ENCODE measurements around the gene ZNF169.
"Not testable (repeated sequence)": the region's sequence is repeated elsewhere in the genome, so short reads cannot be mapped to it uniquely, and the experiment has no call there.

ZNF169 gene

GRCh38 chr9:94269264-94269663 lies 10.2 kb downstream of the ZNF169 start:
- Mint-ChIP-seq H3K36me3 (peaks cover 18% of the 10 kb centered on the region), H3K4me1 (ENCODE audit: low read depth) (peaks cover 25% of the 10 kb centered on the region), H3K27ac (no peak overlapping the region)

GRCh38 chr9:94270009-94270408 lies 10.9 kb downstream of the ZNF169 start:
- Mint-ChIP-seq H3K27ac (no peak overlapping the region), H3K9me3 (ENCODE audit: low read depth) (peaks cover 4% of the 10 kb centered on the region), H3K27me3 (no peaks in the 10 kb centered on the region), H3K4me1 (ENCODE audit: low read depth) (peaks cover 30% of the 10 kb centered on the region), H3K36me3 (peaks cover 21% of the 10 kb centered on the region), H3K4me3 (no peak overlapping the region)

More at GRCh38 chr9:94269264-94269663, 10.2 kb downstream of the ZNF169 start:
- H3K9me3 Mint-ChIP-seq (ENCODE audit: low read depth) = peaks cover 4% of the 10 kb centered on the region
- H3K27me3 Mint-ChIP-seq = no peaks in the 10 kb centered on the region
- no peak overlapping the region for H3K4me3 Mint-ChIP-seq

GRCh38 chr9:94277029-94277428 lies 17.9 kb downstream of the ZNF169 start:
- not testable (repeated sequence) for H3K9me3 Mint-ChIP-seq (ENCODE audit: low read depth); H3K27me3 Mint-ChIP-seq

GRCh38 chr9:94277885-94278536 lies 18.9 kb downstream of the ZNF169 start:
- Mint-ChIP-seq H3K27me3 (no peaks in the 10 kb centered on the region), H3K27ac (no peak overlapping the region), H3K36me3 (peaks cover 40% of the 10 kb centered on the region), H3K9me3 (ENCODE audit: low read depth) (peaks cover 4% of the 10 kb centered on the region), H3K4me1 (ENCODE audit: low read depth) (peaks cover 10% of the 10 kb centered on the region), H3K4me3 (no peak overlapping the region)

More at GRCh38 chr9:94277029-94277428, 17.9 kb downstream of the ZNF169 start:
- peaks cover 19% of the 10 kb centered on the region for H3K4me1 Mint-ChIP-seq (ENCODE audit: low read depth)
- H3K27ac Mint-ChIP-seq, H3K4me3 Mint-ChIP-seq: not testable (repeated sequence)
- H3K36me3 Mint-ChIP-seq = peaks cover 36% of the 10 kb centered on the region

- Mint-ChIP-seq H3K27me3 (no peaks in the 10 kb centered on the region), H3K4me3 (no peak overlapping the region), H3K36me3 (peaks cover 40% of the 10 kb centered on the region), H3K4me1 (ENCODE audit: low read depth) (peaks cover under 1% of the 10 kb centered on the region), H3K9me3 (ENCODE audit: low read depth) (peaks cover 4% of the 10 kb centered on the region), H3K27ac (no peak overlapping the region)
These were observed 21.4 kb downstream of the ZNF169 start for GRCh38 chr9:94280409-94280989.

- no peaks in the 10 kb centered on the region for H3K27me3 Mint-ChIP-seq
- no peak overlapping the region for H3K27ac Mint-ChIP-seq
- H3K9me3 Mint-ChIP-seq (ENCODE audit: low read depth) = peaks cover 4% of the 10 kb centered on the region
- H3K4me1 Mint-ChIP-seq (ENCODE audit: low read depth) = no peaks in the 10 kb centered on the region
- H3K36me3 Mint-ChIP-seq = peaks cover 39% of the 10 kb centered on the region
- H3K4me3 Mint-ChIP-seq = no peak overlapping the region
These were observed 22.0 kb downstream of the ZNF169 start for GRCh38 chr9:94281101-94281500.

- Mint-ChIP-seq H3K4me3 (no peak overlapping the region), H3K4me1 (ENCODE audit: low read depth) (no peaks in the 10 kb centered on the region), H3K9me3 (ENCODE audit: low read depth) (no peaks in the 10 kb centered on the region), H3K36me3 (peaks cover 34% of the 10 kb centered on the region), H3K27ac (no peak overlapping the region), H3K27me3 (no peaks in the 10 kb centered on the region)
These were observed 27.0 kb downstream of the ZNF169 start for GRCh38 chr9:94286116-94286515.

- H3K9me3 Mint-ChIP-seq (ENCODE audit: low read depth) = no peaks in the 10 kb centered on the region
- H3K4me3 Mint-ChIP-seq = no peak overlapping the region
- H3K27ac Mint-ChIP-seq = no peak overlapping the region
- no peaks in the 10 kb centered on the region for H3K4me1 Mint-ChIP-seq (ENCODE audit: low read depth)
- H3K27me3 Mint-ChIP-seq = no peaks in the 10 kb centered on the region
- H3K36me3 Mint-ChIP-seq = peaks cover 31% of the 10 kb centered on the region
These were observed 28.9 kb downstream of the ZNF169 start for GRCh38 chr9:94287877-94288513.

GRCh38 chr9:94289691-94290090 lies 30.6 kb downstream of the ZNF169 start:
- no peak overlapping the region for H3K27ac Mint-ChIP-seq
- no peaks in the 10 kb centered on the region for H3K27me3 Mint-ChIP-seq
- H3K4me1 Mint-ChIP-seq (ENCODE audit: low read depth) = no peaks in the 10 kb centered on the region
- H3K36me3 Mint-ChIP-seq = peaks cover 29% of the 10 kb centered on the region
- no peaks in the 10 kb centered on the region for H3K9me3 Mint-ChIP-seq (ENCODE audit: low read depth)
- no peak overlapping the region for H3K4me3 Mint-ChIP-seq

GRCh38 chr9:94298949-94299599 lies 40.0 kb downstream of the ZNF169 start:
- H3K27ac Mint-ChIP-seq = no peak overlapping the region
- no peaks in the 10 kb centered on the region for H3K4me1 Mint-ChIP-seq (ENCODE audit: low read depth)
- no peak overlapping the region for H3K4me3 Mint-ChIP-seq
- H3K36me3 Mint-ChIP-seq = peaks cover 17% of the 10 kb centered on the region
- H3K27me3 Mint-ChIP-seq = no peaks in the 10 kb centered on the region
- H3K9me3 Mint-ChIP-seq (ENCODE audit: low read depth) = no peaks in the 10 kb centered on the region

GRCh38 chr9:94300470-94301301 lies 41.6 kb downstream of the ZNF169 start:
- Mint-ChIP-seq H3K27ac (no peak overlapping the region), H3K9me3 (ENCODE audit: low read depth) (no peaks in the 10 kb centered on the region), H3K4me3 (no peak overlapping the region), H3K4me1 (ENCODE audit: low read depth) (no peaks in the 10 kb centered on the region), H3K36me3 (peaks cover 17% of the 10 kb centered on the region), H3K27me3 (no peaks in the 10 kb centered on the region)

- no peak overlapping the region for H3K4me3 Mint-ChIP-seq
- no peak overlapping the region for H3K27ac Mint-ChIP-seq
- H3K27me3 Mint-ChIP-seq = no peaks in the 10 kb centered on the region
These were observed 42.5 kb downstream of the ZNF169 start for GRCh38 chr9:94301583-94301982.

GRCh38 chr9:94302426-94302825 lies 43.3 kb downstream of the ZNF169 start:
- Mint-ChIP-seq H3K27me3 (no peaks in the 10 kb centered on the region), H3K27ac (no peak overlapping the region), H3K9me3 (ENCODE audit: low read depth) (no peaks in the 10 kb centered on the region), H3K36me3 (peaks cover 11% of the 10 kb centered on the region), H3K4me1 (ENCODE audit: low read depth) (no peaks in the 10 kb centered on the region), H3K4me3 (no peak overlapping the region)

More at GRCh38 chr9:94301583-94301982, 42.5 kb downstream of the ZNF169 start:
- Mint-ChIP-seq H3K36me3 (peaks cover 12% of the 10 kb centered on the region), H3K9me3 (ENCODE audit: low read depth) (no peaks in the 10 kb centered on the region), H3K4me1 (ENCODE audit: low read depth) (no peaks in the 10 kb centered on the region)

- no peak overlapping the region for H3K27ac Mint-ChIP-seq
- no peak overlapping the region for H3K4me3 Mint-ChIP-seq
- no peaks in the 10 kb centered on the region for H3K4me1 Mint-ChIP-seq (ENCODE audit: low read depth)
- no peaks in the 10 kb centered on the region for H3K9me3 Mint-ChIP-seq (ENCODE audit: low read depth)
- peaks cover 11% of the 10 kb centered on the region for H3K36me3 Mint-ChIP-seq
- H3K27me3 Mint-ChIP-seq = no peaks in the 10 kb centered on the region
These were observed 44.2 kb downstream of the ZNF169 start for GRCh38 chr9:94303321-94303720.
